Thyroid gland (tissue), 4 donors: ENCODE data around the gene EXD2. TPM values are rescaled to one million over a fixed set of nuclear protein-coding genes. Genes with fewer than 3 reads are reported as not detected.
"Not testable (repeated sequence)": the region's sequence is repeated elsewhere in the genome, so short reads cannot be mapped to it uniquely, and the experiment has no call there.

Experiments
- DNase-seq, 2 donors: peaks; one replicate each; pipeline ENCODE4 v3.0.0-alpha.2; 2019
- H3K27ac ChIP-seq, 3 donors: fragments of 200-600 bp; sonication (generic); 1 replicate in 2 of 3; 2 replicates in 1 of 3; pipeline ENCODE4 v1.5.1; 2016 to 2019; ENCODE audit warnings: mild to moderate bottlenecking in 1 of 3, moderate library complexity in 1 of 3
- H3K27me3 ChIP-seq: fragments of 200-600 bp; sonication (generic); one replicate; pipeline ENCODE4 v1.5.1; 2019
- H3K36me3 ChIP-seq, 2 donors: fragments of 200-600 bp; sonication (generic); one replicate each; pipeline ENCODE4 v1.5.1; 2016 to 2019
- H3K4me1 ChIP-seq, 2 donors: fragments of 200-600 bp; sonication (generic); one replicate each; pipeline ENCODE4 v1.5.1; 2017 to 2019
- H3K4me3 ChIP-seq, 3 donors: fragments of 200-600 bp; sonication (generic); replicated peaks in 1 of 3; 1 replicate in 2 of 3; 2 replicates in 1 of 3; pipeline ENCODE4 v1.5.1; 2016; ENCODE audit warnings: mild to moderate bottlenecking in 1 of 3
- H3K9me3 ChIP-seq: fragments of 200-600 bp; sonication (generic); one replicate; pipeline ENCODE4 v1.5.1; 2017
- CTCF ChIP-seq, 6 experiments: fragments of 200-600 bp in 3 of 6; fragments of 450-650 bp in 3 of 6; sonication (generic) in 3 of 6; IDR thresholded peaks; one replicate each; pipeline ENCODE4 v1.5.1; 2016 to 2019; ENCODE audit warnings: antibody characterized with exemption in 6 of 6, mild to moderate bottlenecking in 2 of 6, inconsistent platforms in 1 of 6, moderate library complexity in 1 of 6
- POLR2A ChIP-seq, 2 donors: fragments of 450-650 bp; IDR thresholded peaks; one replicate each; pipeline ENCODE4 v1.6.1; 2017; ENCODE audit warnings: antibody characterized with exemption in 2 of 2, mild to moderate bottlenecking in 2 of 2, moderate library complexity in 1 of 2
- WGBS, 2 donors: methylation state at CpG; one replicate each; pipeline ENCODE4 v1.1.5; 2017; 5-methylcytosine and 5-hydroxymethylcytosine counted together
- intact Hi-C: fragments of 100-400 bp; cut with DNase I; formaldehyde crosslinking; loops from one replicate; pipeline ENCODE4 v1.15.1; 2023
- total RNA-seq, 4 donors: library from RNA; depleted of rRNA; stranded (reverse); fragments of >200 nt; gene quantifications; one replicate each; pipeline ENCODE4 v1.2.3, GENCODE V29; 2016

EXD2 gene
- total RNA-seq, 4 donors from 2014 or later = 21.2 to 28.3 (median 25.2) TPM

- TF ChIP-seq CTCF (IDR thresholded peaks at IDR 0.05) (no peak), POLR2A (IDR thresholded peaks at IDR 0.05) (no peak)
- peak overlapping the region in 1 of 3 donors; percentile 37 for H3K27ac ChIP-seq
- no peaks in the 10 kb centered on the region for H3K27me3 ChIP-seq
- H3K4me3 ChIP-seq = no peak overlapping the region
- intact Hi-C loops = no loop called here
- no peaks in the 10 kb centered on the region for H3K36me3 ChIP-seq
- no peaks in the 10 kb centered on the region for H3K9me3 ChIP-seq
- no peak for DNase-seq
- H3K4me1 ChIP-seq = peaks cover 4 to 7% of the 10 kb centered on the region in 2 donors
- WGBS, 2 donors = 54 to 57% methylated on average over 2 of the region's 2 CpGs
Observed at GRCh38 chr14:69214393-69214792, 23.1 kb downstream of the EXD2 start.

- H3K27ac ChIP-seq, H3K9me3 ChIP-seq, intact Hi-C loops, H3K4me1 ChIP-seq, DNase-seq, H3K4me3 ChIP-seq, H3K36me3 ChIP-seq, H3K27me3 ChIP-seq: not testable (repeated sequence)
- WGBS, 2 donors = 98% methylated on average over 3 of the region's 3 CpGs
Observed at GRCh38 chr14:69217663-69218062, 26.4 kb downstream of the EXD2 start.

- Histone ChIP-seq H3K4me3 (no peak overlapping the region), H3K27ac (no peak overlapping the region), H3K27me3 (no peaks in the 10 kb centered on the region), H3K36me3 (peaks cover under 1 to 12% of the 10 kb centered on the region in 2 donors), H3K9me3 (no peaks in the 10 kb centered on the region), H3K4me1 (no peaks in the 10 kb centered on the region)
- 95 to 96% methylated on average over 4 of the region's 4 CpGs for WGBS, 2 donors
- no peak for TF ChIP-seq POLR2A (IDR thresholded peaks at IDR 0.05)
- TF ChIP-seq CTCF (IDR thresholded peaks at IDR 0.05) = no peak
- intact Hi-C loops = no loop called here
- DNase-seq = no peak
Observed at GRCh38 chr14:69224946-69225345, 33.6 kb downstream of the EXD2 start.

- no peaks in the 10 kb centered on the region for H3K27me3 ChIP-seq
- TF ChIP-seq CTCF (IDR thresholded peaks at IDR 0.05) = no peak
- TF ChIP-seq POLR2A (IDR thresholded peaks at IDR 0.05) = no peak
- no peak for DNase-seq
- WGBS, 2 donors = 81 to 82% methylated on average over 9 of the region's 9 CpGs
- H3K27ac ChIP-seq = no peak overlapping the region
- intact Hi-C loops = no loop called here
- no peaks in the 10 kb centered on the region for H3K4me1 ChIP-seq
- H3K36me3 ChIP-seq = peaks cover 5 to 17% of the 10 kb centered on the region in 2 donors
- no peaks in the 10 kb centered on the region for H3K9me3 ChIP-seq
- no peak overlapping the region for H3K4me3 ChIP-seq
Observed at GRCh38 chr14:69226178-69226577, 34.9 kb downstream of the EXD2 start.

- H3K36me3 ChIP-seq = peaks cover 9 to 17% of the 10 kb centered on the region in 2 donors
- H3K4me3 ChIP-seq = no peak overlapping the region
- no peak for DNase-seq
- no peak overlapping the region for H3K27ac ChIP-seq
- H3K9me3 ChIP-seq = no peaks in the 10 kb centered on the region
- H3K4me1 ChIP-seq = no peaks in the 10 kb centered on the region
- TF ChIP-seq POLR2A (IDR thresholded peaks at IDR 0.05) = no peak
- TF ChIP-seq CTCF (IDR thresholded peaks at IDR 0.05) = no peak
- H3K27me3 ChIP-seq = no peaks in the 10 kb centered on the region
- intact Hi-C loops = no loop called here
- WGBS, 2 donors = 98 to 100% methylated on average over 2 of the region's 2 CpGs
Observed at GRCh38 chr14:69226736-69227135, 35.4 kb downstream of the EXD2 start.

- no peak for DNase-seq
- H3K36me3 ChIP-seq = peaks cover 20 to 23% of the 10 kb centered on the region in 2 donors
- TF ChIP-seq CTCF (IDR thresholded peaks at IDR 0.05) (no peak), POLR2A (IDR thresholded peaks at IDR 0.05) (no peak)
- intact Hi-C loops = no loop called here
- H3K27me3 ChIP-seq = no peaks in the 10 kb centered on the region
- H3K4me1 ChIP-seq = no peaks in the 10 kb centered on the region
- 79 to 86% methylated on average over 2 of the region's 2 CpGs for WGBS, 2 donors
- no peaks in the 10 kb centered on the region for H3K9me3 ChIP-seq
- H3K4me3 ChIP-seq = no peak overlapping the region
- H3K27ac ChIP-seq = no peak overlapping the region
Observed at GRCh38 chr14:69231486-69231885, 40.2 kb downstream of the EXD2 start.
